Astrocyte of the spinal cord (primary cell): ENCODE data around the gene EEFSEC.

Source experiments
- DNase-seq: peaks from one replicate; pipeline ENCODE4 v3.0.0; 2011; ENCODE audit warnings: low read depth, low spot score
- H3K4me3 ChIP-seq: 2 replicates; pipeline ENCODE4 v1.5.1; 2011; ENCODE audit warnings: low read depth, mild to moderate bottlenecking, low read length, moderate library complexity
- in situ Hi-C: cut with HindIII; loops from 2 replicates; pipeline ENCODE4 v1.10.0; 2017; ENCODE audit warnings: low sequenced_read_pairs
- TF ChIP-seq, protein P1 (sequence below): IDR thresholded peaks from 2 replicates; pipeline ENCODE4 v1.5.1; 2012; ENCODE audit warnings: low read depth, mild to moderate bottlenecking, low read length, inconsistent platforms

Gene EEFSEC

GRCh38 chr3:128282380-128283196, 129.3 kb downstream of the EEFSEC start:
- TF ChIP-seq, protein P1, sequence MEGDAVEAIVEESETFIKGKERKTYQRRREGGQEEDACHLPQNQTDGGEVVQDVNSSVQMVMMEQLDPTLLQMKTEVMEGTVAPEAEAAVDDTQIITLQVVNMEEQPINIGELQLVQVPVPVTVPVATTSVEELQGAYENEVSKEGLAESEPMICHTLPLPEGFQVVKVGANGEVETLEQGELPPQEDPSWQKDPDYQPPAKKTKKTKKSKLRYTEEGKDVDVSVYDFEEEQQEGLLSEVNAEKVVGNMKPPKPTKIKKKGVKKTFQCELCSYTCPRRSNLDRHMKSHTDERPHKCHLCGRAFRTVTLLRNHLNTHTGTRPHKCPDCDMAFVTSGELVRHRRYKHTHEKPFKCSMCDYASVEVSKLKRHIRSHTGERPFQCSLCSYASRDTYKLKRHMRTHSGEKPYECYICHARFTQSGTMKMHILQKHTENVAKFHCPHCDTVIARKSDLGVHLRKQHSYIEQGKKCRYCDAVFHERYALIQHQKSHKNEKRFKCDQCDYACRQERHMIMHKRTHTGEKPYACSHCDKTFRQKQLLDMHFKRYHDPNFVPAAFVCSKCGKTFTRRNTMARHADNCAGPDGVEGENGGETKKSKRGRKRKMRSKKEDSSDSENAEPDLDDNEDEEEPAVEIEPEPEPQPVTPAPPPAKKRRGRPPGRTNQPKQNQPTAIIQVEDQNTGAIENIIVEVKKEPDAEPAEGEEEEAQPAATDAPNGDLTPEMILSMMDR, result no peak
- no peak overlapping the region for H3K4me3 ChIP-seq
- in situ Hi-C loops, result no loop called here
- DNase-seq, result peak; percentile 72

DNA sequence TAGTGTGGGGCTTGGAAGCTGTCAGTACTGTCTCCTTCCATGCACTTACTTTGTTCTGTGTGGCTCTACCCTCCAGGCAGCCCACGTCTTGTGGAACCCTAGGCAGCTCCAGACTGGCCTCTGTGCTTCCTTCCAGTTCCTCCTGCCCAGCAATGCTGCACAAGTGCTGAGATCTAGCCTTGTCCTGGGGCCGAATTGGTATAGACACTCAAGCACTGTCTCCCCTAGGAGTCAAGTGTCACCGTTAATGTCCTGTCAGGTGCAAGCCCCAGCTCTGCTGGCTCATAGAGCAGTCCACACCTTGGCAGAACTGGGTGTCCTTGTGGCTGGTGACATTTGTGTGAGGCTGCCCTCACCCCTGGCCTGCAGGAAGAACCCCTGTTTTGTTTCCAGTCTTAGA, 130.1 kb downstream of the EEFSEC start:
- TF ChIP-seq, protein P1, result no peak
- H3K4me3 ChIP-seq, result no peak overlapping the region
- in situ Hi-C loops, result no loop called here
- DNase-seq, result no peak

- in situ Hi-C loops, result no loop called here
- DNase-seq, result no peak
Observed at GRCh38 chr3:128285042-128285966, 132.0 kb downstream of the EEFSEC start.

GRCh38 chr3:128285967-128286321, 132.7 kb downstream of the EEFSEC start:
- DNase-seq, result no peak
- H3K4me3 ChIP-seq, result no peak overlapping the region
- in situ Hi-C loops, result no loop called here
- TF ChIP-seq, protein P1, result no peak

More at GRCh38 chr3:128285042-128285966, 132.0 kb downstream of the EEFSEC start:
- TF ChIP-seq, protein P1, result no peak
- no peak overlapping the region for H3K4me3 ChIP-seq

DNA sequence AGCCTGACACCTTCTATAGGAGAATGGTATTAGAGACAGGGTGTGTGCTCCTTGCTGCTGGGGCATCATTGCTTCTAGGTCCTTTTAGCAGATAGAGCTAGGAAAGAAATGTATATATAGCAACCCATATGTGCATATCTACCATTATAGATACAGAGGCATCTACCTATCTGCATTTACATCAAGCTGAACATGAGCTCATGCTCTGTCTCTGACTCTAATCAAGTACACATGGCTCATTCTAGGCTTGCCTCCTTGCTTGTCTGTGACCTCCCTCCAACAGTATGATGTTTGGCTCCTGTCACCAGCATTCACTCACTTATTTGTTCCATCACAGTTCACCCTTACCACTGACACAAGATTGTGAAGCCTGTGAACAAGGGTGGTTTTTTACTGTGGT, 133.4 kb downstream of the EEFSEC start:
- TF ChIP-seq, protein P1, result no peak
- no peak overlapping the region for H3K4me3 ChIP-seq
- DNase-seq, result no peak
- in situ Hi-C loops, result no loop called here

- in situ Hi-C loops, result no loop called here
- DNase-seq, result no peak
- H3K4me3 ChIP-seq, result no peak overlapping the region
- TF ChIP-seq, protein P1, result no peak
Observed at GRCh38 chr3:128287216-128287615, 133.9 kb downstream of the EEFSEC start.
